KMS-11 (cell line): ENCODE results near the gene MYT1.
A peak's percentile ranks its signal among the peaks of the same experiment; 100 is the strongest.

Experiments
- H2AFZ ChIP-seq: fragments of 200-600 bp; sonication (generic); 2 replicates; pipeline ENCODE4 v1.6.1; 2016; ENCODE audit warnings: antibody characterized with exemption, mixed run types, low read depth
- H3K27ac ChIP-seq: fragments of 200-600 bp; sonication (generic); 2 replicates; pipeline ENCODE4 v1.6.1; 2016; ENCODE audit warnings: mild to moderate bottlenecking, mixed run types
- H3K27me3 ChIP-seq: fragments of 200-600 bp; sonication (generic); 2 replicates; pipeline ENCODE4 v1.6.1; 2017; ENCODE audit warnings: mild to moderate bottlenecking, low read depth, mixed run types, moderate library complexity; ENCODE audit not compliant: insufficient read depth
- H3K36me3 ChIP-seq: fragments of 200-600 bp; sonication (generic); 2 replicates; pipeline ENCODE4 v1.6.1; 2017; ENCODE audit warnings: mild to moderate bottlenecking, mixed run types; ENCODE audit not compliant: insufficient read depth
- H3K4me1 ChIP-seq: fragments of 200-600 bp; sonication (generic); 2 replicates; pipeline ENCODE4 v1.6.1; 2016; ENCODE audit warnings: mild to moderate bottlenecking, low read depth, mixed run types; ENCODE audit not compliant: poor library complexity, severe bottlenecking
- H3K4me2 ChIP-seq: fragments of 200-600 bp; sonication (generic); 2 replicates; pipeline ENCODE4 v1.7.0; 2016; ENCODE audit warnings: mild to moderate bottlenecking, mixed run types
- H3K4me3 ChIP-seq: fragments of 200-600 bp; sonication (generic); IDR thresholded peaks from 2 replicates; pipeline ENCODE4 v1.6.1; 2017; ENCODE audit warnings: low read depth, low read length, mixed read lengths; ENCODE audit not compliant: insufficient read depth
- H3K79me2 ChIP-seq: fragments of 200-600 bp; sonication (generic); 2 replicates; pipeline ENCODE4 v1.6.1; 2016; ENCODE audit warnings: low read depth, mixed run types; ENCODE audit not compliant: insufficient read depth
- H3K9ac ChIP-seq: fragments of 200-600 bp; sonication (generic); 2 replicates; pipeline ENCODE4 v1.6.1; 2016; ENCODE audit warnings: mild to moderate bottlenecking, mixed run types
- H4K20me1 ChIP-seq: fragments of 200-600 bp; sonication (generic); 2 replicates; pipeline ENCODE4 v1.6.1; 2016; ENCODE audit warnings: mild to moderate bottlenecking, mixed run types; ENCODE audit not compliant: insufficient read depth
- CTCF ChIP-seq: fragments of 200-600 bp; sonication (generic); conservative IDR thresholded peaks from 2 replicates; pipeline ENCODE4 v1.6.1; 2017; ENCODE audit warnings: low read depth, mild to moderate bottlenecking, antibody characterized with exemption, low read length, moderate library complexity, mixed read lengths

The MYT1 gene

GRCh38 chr20:64253000-64253383 is 88.7 kb downstream of the MYT1 start:
- Histone ChIP-seq H3K27me3 (peaks cover 38% of the 10 kb centered on the region), H3K9ac (no peak overlapping the region), H3K4me1 (peaks cover 10% of the 10 kb centered on the region), H2AFZ (no peak overlapping the region), H3K79me2 (peaks cover 15% of the 10 kb centered on the region; the same call in 1 of the 2 replicates), H3K4me3 (no peak overlapping the region), H4K20me1 (no peaks in the 10 kb centered on the region), H3K27ac (no peak overlapping the region), H3K4me2 (no peak overlapping the region), H3K36me3 (no peaks in the 10 kb centered on the region)
- TF ChIP-seq CTCF = no peak

GRCh38 chr20:64253443-64253842 is 89.2 kb downstream of the MYT1 start:
- no peak for TF ChIP-seq CTCF
- H3K4me1 ChIP-seq = peaks cover 10% of the 10 kb centered on the region
- no peaks in the 10 kb centered on the region for H4K20me1 ChIP-seq
- no peak overlapping the region for H3K4me2 ChIP-seq
- no peaks in the 10 kb centered on the region for H3K36me3 ChIP-seq
- no peak overlapping the region for H3K27ac ChIP-seq
- peaks cover 19% of the 10 kb centered on the region; the same call in 1 of the 2 replicates for H3K79me2 ChIP-seq
- H3K27me3 ChIP-seq = peaks cover 35% of the 10 kb centered on the region
- H3K9ac ChIP-seq = no peak overlapping the region
- H2AFZ ChIP-seq = no peak overlapping the region
- no peak overlapping the region for H3K4me3 ChIP-seq

DNA sequence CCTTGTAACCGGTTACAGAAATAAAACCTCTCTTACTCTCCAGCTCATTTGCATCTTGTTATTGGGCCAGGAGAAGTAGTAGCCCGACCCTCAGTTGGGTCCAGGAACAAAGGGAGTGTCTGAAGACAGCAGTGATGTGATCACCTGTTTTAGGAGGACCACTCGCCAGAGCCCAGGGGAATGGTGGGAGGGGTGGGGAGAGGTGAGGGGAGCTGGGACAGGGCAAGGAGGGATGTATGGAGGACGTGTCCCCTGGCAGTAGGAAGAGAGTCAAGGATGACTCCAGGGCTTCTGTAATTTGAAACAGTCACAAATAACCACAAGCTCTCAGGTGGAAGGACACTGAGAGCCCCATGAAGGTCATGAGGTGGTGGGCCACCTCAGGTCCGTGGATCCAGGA is 89.9 kb downstream of the MYT1 start:
- Histone ChIP-seq H3K9ac (no peak overlapping the region), H3K36me3 (no peaks in the 10 kb centered on the region), H2AFZ (no peak overlapping the region), H4K20me1 (no peaks in the 10 kb centered on the region), H3K4me2 (no peak overlapping the region), H3K27ac (no peak overlapping the region), H3K79me2 (peaks cover 19% of the 10 kb centered on the region), H3K4me1 (peaks cover 10% of the 10 kb centered on the region), H3K27me3 (peaks cover 28% of the 10 kb centered on the region), H3K4me3 (no peak overlapping the region)
- TF ChIP-seq CTCF = no peak

DNA sequence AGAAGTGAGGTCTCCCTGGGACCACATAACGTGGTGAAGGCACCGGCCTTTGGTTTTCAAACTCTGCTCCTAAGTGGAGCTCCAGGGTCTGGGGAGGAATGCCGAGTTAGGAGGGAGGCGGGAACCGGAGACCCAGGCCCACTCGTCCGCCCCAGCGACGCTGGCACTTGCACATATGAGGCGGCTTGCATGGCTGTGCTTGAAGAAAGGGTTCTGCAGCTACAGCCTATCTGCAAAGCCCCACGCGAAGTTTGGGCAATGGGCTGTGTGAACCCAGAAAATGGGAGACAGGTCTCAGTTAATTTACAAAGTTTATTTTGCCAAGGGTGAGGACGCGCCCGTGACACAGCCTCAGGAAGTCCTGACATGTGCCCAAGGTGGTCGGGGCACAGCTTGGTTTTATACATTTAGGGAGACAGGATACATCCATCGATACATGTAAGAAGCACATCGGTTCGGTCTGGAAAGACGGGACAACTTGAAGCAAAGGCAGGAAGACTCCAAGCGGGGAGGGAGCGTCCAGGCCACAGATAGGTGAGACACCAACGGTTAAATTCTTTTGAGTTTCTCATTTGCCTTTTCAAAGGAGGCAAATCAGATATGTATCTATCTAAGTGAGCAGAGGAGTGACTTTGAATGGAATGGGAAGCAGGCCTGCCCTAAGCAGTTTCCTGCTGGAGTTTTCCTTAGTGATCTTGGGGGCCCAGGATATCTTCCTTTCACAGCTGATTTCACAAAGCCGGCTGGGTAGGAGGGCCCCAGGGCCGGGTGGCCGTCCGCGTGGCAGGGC is 90.5 kb downstream of the MYT1 start:
- H2AFZ ChIP-seq = peak overlapping the region; percentile 93
- H3K27ac ChIP-seq = no peak overlapping the region
- H4K20me1 ChIP-seq = no peaks in the 10 kb centered on the region
- peaks cover 10% of the 10 kb centered on the region for H3K4me1 ChIP-seq
- no peaks in the 10 kb centered on the region for H3K36me3 ChIP-seq
- H3K4me2 ChIP-seq = peak overlapping the region; percentile 85
- no peak overlapping the region for H3K4me3 ChIP-seq
- H3K9ac ChIP-seq = peak overlapping the region; percentile 33; the same call in 1 of the 2 replicates
- H3K79me2 ChIP-seq = peaks cover 19% of the 10 kb centered on the region
- H3K27me3 ChIP-seq = peaks cover 22% of the 10 kb centered on the region; the same call in 1 of the 2 replicates
- no peak for TF ChIP-seq CTCF
